HFF-Myc (cell line): ENCODE data around the gene SETBP1.

Source experiments
- DNase-seq: peaks from one replicate; pipeline ENCODE4 v3.0.0-alpha.2; 2011; ENCODE audit warnings: low read depth; ENCODE audit errors: extremely low read depth
- H3K4me3 ChIP-seq: replicated peaks from 2 replicates; pipeline ENCODE4 v1.5.1; 2011; ENCODE audit warnings: low read depth, mild to moderate bottlenecking, control low read depth, low read length
- CTCF ChIP-seq: IDR thresholded peaks from 2 replicates; pipeline ENCODE4 v1.5.1; 2012; ENCODE audit warnings: mild to moderate bottlenecking, low read depth, low read length, control low read depth; ENCODE audit errors: missing control alignments

Gene SETBP1

DNA sequence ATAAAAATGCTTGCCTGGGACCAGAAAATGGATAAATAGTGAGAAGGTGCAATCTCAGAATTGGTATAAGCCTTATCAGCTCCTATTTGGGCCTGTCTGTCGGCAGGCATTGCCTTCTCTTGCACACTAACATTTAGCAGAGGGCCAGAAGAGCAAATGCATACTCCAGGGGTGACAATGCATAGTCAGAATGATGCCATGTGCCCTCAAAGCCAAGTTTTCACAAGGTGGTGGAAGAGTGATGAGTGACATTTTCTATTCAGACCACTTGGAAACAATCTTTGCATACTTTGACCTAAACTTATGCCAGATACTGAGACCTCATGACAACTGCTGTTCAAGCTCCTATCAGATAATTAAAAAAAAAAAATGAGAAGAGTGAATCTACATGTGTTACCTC, 276.3 kb downstream of the SETBP1 start:
- no peak for TF ChIP-seq CTCF
- no peak overlapping the region for H3K4me3 ChIP-seq
- no peak for DNase-seq

DNA sequence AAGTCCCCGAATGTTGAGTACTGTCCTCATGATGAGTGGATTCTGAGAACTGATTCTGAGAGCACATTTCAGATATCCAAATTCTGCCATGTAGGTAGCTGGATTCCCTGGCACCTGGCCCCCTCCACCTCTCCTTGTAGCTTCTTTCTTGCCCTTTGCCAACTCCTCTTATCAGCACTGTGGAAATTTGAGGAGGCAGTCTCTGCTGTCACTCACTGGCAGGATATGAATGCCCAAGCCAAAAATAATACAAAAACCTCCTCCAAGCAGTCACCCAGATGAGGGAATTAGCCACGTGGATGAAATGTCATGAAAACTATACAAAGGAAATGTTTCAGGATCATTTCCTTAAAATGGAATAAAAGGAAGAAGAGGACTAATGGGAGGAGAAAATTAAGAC, 276.8 kb downstream of the SETBP1 start:
- H3K4me3 ChIP-seq, result no peak overlapping the region
- no peak for TF ChIP-seq CTCF
- DNase-seq, result no peak

DNA sequence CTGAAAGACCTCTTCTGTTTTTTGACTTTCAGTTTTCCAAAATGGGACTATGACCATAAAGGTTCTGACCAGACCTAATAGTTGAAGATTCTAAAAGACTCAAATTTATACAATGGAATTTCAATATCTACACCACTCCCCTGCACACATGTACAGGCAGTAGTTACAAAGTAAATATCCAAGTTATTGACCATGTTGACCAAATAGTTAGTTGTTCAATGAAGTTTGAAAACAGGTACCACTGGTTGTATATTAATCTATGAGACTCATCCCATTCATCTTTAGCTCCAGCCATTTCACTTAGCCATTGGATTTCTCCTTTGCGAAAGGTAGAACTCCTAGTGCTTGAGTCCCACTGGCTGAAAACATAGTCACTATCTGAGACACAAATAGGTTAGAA, 277.4 kb downstream of the SETBP1 start:
- H3K4me3 ChIP-seq, result no peak overlapping the region
- DNase-seq, result no peak
- no peak for TF ChIP-seq CTCF

DNA sequence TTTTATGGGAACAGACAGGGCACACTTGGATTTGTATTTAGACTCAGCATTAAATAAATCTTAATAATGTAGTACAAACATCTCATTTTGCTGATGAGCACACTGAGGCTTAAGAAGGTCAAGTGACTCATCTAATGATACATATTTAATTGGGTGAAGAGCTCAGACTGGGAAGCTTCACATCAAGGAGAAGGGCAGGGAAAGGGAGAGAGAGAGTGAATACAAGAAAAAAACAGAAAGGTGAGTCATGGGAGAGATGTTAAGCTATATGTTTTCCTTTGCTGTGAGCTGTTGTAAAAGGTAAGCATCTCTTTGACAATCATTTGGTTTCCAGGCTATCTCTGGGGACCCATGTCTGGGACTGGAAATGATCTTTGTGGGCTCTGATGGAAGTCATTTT, 277.8 kb downstream of the SETBP1 start:
- H3K4me3 ChIP-seq, result no peak overlapping the region
- TF ChIP-seq CTCF, result no peak
- DNase-seq, result no peak

- H3K4me3 ChIP-seq, result no peak overlapping the region
- DNase-seq, result no peak
- no peak for TF ChIP-seq CTCF
These were observed 278.3 kb downstream of the SETBP1 start for GRCh38 chr18:44959013-44959412.

DNA sequence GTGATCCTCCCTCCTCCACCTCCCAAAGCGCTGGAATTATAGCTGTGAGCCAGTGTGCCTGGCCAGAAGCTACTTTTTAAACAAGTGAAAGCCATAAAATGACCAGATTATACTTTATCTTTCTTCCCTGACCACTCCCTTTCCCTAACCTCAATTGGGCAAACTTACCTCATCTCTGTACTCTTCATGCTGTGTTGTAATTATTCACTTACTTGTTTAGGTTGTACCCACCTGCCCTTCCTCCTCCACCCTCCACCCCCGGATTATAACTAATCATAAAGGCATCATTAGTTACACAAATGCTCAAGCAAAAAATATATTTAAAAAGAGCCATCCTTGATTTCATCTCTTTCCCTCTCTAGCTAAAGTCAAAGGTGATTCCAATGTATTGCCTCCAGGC, 279.9 kb downstream of the SETBP1 start:
- TF ChIP-seq CTCF, result no peak
- no peak for DNase-seq
- H3K4me3 ChIP-seq, result no peak overlapping the region

DNA sequence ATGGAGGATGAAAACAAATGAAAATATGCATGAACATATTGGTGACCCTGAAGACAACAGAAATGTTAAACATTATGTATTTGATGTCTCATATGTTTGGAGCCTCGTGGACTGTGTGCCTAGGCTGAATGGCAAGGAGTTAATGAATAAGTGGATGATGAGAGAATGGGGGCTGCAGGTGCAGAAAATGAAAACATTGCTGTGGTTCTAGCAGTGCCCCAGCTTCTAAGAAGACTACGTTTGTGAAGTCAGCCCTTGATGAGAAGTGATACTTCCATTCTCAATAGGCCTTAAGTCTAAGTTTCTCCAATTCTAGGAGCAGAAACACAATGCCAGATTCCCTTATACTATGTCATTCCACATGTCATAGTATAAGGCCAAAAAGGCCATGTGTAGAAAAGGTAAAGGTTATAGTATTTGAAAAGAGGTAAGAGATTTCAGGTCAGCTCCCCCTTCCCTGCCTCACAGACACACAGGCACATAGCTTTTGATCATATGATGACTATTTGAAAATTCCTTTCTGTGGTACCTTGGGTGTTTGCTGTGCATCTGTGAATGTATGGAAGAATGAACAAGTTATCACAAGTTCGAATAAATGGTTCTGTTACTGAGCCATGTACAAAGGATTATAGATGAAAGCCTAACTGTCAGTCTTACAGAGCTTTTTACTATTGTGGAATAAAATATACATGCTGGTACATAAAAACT, 280.8 kb downstream of the SETBP1 start:
- DNase-seq, result no peak
- TF ChIP-seq CTCF, result no peak
- no peak overlapping the region for H3K4me3 ChIP-seq
